Activated T-cell treated with anti-CD3 and anti-CD28 coated beads, Interleukin-2, amount 50 U/mL, for 1 hour (primary cell): ENCODE measurements around the gene STAG1.
"Not testable (repeated sequence)": the region's sequence is repeated elsewhere in the genome, so short reads cannot be mapped to it uniquely, and the experiment has no call there.

Experiments used
- DNase-seq: peaks from one replicate; pipeline ENCODE4 v3.0.0-alpha.2; 2020

STAG1 gene

DNA sequence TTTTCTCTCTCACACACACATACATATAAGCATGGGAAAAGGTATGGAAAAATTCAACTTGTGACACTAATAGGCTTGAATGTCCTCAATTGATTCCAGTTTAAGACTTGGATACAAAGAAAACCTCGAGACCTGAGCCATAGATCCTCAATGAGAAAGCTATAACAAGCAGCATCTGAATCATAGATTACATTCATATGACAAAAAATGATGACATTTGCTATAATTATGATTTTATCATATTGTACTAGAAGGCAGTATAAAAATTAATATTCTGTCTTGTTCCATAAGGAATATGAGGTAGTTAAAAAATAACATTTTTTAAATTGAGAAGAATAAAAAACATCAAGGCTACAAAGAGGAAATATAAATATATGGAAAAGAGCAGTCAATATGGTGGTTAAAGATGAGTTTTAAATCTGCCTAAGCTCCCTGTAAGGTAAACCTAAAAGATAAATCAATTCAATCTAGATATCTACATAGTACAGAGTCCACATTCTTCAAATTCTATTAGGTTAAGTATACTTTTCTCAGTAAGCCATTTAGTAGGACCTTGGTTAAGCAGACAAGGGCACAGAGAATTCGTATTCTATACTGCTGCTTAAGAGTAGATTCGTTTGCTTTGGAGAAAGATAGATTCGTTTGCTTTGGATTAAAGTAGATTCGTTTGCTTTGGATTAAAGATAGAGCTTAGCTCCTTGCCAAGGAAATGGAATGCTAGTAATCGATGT is 175.7 kb downstream of the STAG1 start:
- DNase-seq: no peak

DNA sequence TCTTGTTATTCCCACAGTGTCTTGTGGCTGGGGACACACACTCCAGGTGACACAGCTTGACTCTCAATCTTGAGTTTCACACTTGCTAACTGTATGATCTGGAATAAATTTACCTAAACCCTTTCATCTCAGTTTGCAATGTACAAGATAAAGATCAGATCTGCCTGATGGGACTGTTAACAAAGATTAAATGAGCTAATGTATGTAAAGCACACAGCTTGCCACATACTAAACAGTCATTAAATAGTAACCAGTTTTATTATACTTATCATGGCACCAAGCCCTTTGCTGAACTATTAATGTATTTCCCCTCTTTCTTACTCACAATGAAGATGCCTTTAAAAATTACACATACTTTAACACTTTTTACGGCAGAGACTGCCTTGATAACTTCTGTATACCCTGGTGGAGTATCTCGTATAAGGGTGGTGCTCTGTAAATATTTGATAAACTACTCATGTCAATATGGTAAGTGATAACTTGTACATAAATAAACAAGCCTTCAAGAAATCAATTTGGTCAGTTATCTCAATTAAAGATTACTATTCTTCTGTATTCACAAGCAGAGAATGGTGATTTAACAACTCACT is 184.5 kb downstream of the STAG1 start:
- no peak for DNase-seq

DNA sequence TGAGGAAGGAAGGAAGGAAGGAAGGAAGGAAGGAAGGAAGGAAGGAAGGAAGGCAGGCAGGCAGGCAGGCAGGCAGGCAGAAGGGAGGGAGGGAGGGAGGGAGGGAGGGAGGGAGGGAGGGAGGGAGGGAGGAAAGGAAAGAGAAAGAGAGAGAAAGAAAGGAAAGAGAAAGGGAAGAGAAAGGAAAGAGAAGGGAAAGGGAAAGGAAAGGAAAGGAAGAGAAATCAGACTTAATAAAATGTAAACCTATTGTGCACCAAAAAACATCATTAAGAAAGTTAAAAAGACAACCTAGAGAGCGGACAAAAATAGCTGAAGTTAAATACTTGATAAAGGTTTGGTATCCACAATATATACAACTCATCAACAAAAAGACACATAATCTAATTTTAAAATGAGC is 187.2 kb downstream of the STAG1 start:
- DNase-seq: not testable (repeated sequence)

GRCh38 chr3:136562026-136562425 is 190.2 kb downstream of the STAG1 start:
- no peak for DNase-seq

- no peak for DNase-seq
Measured at GRCh38 chr3:136559896-136560295, 192.3 kb downstream of the STAG1 start.

- DNase-seq: not testable (repeated sequence)
Measured at GRCh38 chr3:136549461-136549860, 202.7 kb downstream of the STAG1 start.

DNA sequence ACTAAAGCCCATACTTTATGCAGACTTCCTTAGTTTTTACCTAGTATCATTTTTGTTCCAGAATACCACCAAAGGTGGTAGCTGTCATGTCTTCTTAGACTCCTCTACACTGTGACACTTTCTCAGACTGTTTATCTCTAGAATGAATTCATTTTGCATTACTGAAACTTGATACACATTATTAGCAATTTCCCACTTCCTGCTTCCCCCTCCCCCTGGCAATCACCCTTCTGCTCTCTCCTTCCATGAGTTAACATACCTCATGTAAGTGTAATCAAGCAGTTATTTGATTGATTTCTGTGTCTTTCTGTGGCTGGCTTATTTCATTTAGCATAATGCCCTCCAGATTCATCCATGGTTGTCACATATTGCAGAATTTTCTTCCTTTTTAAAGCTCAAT is 204.9 kb downstream of the STAG1 start:
- DNase-seq: no peak

DNA sequence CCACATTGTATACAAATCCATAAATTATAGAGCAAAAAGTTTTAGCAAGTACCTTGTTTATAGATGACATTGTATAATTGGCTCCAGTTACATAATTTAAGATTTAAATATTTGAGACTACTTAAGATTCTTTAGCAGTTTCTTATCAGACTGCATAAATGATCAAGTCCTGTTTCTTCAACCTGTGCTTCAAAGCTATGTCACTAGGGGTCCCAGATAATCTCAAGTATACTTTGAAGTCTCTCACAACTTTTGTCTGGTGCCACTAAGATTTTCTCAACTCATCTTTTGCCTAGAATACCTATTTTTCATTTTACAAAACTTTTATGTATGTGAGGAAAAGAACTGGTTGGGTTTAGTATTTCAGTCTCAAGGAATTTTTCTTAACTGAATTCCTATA is 205.5 kb downstream of the STAG1 start:
- DNase-seq: no peak

DNA sequence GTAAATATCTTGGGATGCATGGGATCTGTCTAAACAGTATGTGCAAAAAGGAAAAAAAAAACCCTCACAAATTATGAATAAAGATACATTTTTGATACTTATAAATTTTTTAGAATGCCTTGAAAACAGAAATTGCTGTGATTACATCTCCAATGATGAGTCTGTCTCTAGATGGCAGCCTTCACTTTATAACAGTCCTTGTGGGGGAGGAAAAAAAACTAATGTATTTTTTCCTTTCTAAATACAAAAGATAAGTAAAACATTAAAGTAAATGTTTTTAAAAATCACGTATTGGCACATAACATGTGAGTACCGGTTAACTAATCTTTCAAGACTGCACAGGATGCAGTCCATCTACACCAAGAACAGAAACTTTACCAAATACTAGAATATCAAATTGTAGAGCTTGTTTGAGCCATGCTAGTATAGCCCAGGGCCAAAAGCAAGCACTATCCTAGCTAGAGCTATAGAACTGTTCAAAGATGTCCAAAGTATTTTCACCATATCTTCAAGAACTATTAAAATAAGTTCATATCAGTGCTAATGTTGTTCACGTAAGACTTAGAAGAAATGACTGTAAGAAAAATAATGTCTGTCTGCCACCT is 206.4 kb downstream of the STAG1 start:
- no peak for DNase-seq

DNA sequence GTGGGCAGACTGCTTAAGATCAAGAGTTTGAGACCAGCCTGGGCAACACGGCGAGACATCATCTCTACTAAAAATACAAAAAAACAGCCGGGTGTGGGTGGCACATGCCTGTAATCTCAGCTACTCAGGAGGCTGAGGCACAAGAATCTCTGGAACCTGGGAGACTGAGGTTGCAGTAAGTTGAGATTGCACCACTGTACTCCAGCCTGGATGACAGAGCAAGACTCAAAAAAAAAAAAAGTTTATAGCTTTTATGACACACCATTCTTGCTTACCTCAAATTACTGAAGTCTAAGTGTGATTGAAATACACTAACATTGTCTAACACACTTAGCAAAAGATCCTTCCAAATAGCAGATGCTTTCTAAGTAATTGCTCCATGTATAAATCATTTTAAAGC is 207.6 kb downstream of the STAG1 start:
- DNase-seq: no peak

GRCh38 chr3:136543385-136543784 is 208.8 kb downstream of the STAG1 start:
- DNase-seq: no peak

DNA sequence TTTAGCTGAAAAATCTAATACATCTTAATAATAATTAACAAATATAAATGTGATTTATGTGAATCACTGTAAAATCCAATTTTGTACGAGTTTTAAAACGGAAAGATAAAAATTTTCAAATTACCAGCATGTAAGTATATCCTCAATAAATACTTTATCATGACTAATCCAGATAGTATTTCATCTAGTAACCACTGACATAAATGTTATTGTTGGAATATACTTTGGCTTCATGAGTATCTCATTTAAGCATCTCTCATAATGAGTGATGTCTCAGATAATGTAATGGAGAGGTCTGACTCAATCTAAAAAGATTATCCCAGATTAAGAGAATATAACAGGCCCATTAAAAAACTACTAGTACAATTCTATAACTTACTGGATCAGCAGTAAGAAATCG is 216.3 kb downstream of the STAG1 start:
- DNase-seq: no peak

GRCh38 chr3:136532766-136533165 is 219.4 kb downstream of the STAG1 start:
- DNase-seq: no peak

DNA sequence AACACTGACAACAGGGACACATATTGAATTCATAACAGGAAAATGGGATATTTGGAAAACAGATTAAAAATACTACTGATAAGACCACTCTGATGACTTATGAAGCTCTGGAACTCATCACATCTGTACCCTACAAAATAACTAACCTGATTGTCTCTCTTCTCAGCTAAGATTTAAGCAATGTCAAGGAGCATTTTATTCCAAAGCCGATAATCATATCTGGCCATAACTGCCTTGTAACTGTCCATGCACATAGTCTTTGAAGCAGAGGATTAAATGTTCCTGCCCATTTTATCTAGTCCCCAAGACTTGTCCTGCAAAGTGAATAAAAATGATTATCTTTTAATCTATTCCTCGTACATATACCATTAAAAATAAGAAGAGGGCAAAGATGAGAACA is 234.1 kb downstream of the STAG1 start:
- DNase-seq: no peak

GRCh38 chr3:136516656-136517055 is 235.5 kb downstream of the STAG1 start:
- DNase-seq: no peak

- no peak for DNase-seq
Measured at GRCh38 chr3:136516095-136516494, 236.1 kb downstream of the STAG1 start.

DNA sequence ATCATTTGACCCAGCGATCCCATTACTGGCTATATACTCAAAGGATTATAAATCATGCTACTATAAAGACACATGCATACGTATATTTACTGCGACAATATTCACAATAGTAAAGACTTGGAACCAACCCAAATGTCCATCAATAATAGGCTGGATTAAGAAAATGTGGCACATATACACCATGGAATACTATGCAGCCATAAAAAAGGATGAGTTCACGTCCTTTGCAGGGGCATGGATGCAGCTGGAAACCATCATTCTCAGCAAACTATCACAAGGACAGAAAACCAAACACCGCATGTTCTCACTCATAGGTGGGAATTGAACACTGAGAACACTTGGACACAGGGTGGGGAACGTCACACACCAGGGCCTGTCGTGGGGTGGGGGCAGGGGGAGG is 237.6 kb downstream of the STAG1 start:
- not testable (repeated sequence) for DNase-seq

DNA sequence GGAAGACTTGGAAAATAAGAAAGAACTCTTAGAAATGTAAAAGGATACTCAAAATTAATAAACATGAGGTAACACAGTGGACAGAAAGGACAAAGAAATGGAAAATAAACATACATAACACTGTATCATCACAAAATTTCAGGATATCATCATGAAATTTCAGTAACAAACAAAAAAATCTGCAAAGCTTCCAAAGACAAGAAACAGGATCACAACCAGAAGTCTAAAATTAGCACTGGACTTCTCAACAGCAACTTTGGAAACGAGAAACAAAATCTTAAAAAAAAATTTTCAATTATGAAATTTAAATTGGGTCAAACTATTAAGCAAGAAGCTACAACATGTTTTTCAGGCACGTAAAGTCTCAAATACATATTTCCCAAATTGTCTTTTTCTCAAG is 238.8 kb downstream of the STAG1 start:
- DNase-seq: no peak

DNA sequence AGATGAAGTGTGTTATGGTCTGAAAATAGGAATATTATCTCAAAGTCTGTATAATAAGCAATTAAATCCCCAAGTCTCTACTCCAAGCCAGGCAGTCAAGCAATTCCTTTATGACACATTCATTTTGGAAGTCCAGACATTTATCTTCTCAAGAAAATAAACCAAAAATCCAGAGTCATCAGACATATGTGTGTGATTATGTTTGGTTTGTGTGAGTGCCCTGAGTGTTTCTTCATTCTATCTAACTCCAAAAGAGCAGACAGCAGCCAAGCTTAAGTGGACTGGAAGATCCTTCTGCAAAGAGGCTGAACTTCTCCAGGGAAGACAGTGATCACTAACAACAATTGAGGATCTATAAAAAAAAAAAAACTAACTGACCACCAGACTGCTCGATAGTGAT is 239.8 kb downstream of the STAG1 start:
- no peak for DNase-seq

GRCh38 chr3:136505676-136506075 is 246.5 kb downstream of the STAG1 start:
- no peak for DNase-seq

GRCh38 chr3:136503056-136503455 is 249.1 kb downstream of the STAG1 start:
- no peak for DNase-seq

- no peak for DNase-seq
Measured at GRCh38 chr3:136498919-136499447, 253.2 kb downstream of the STAG1 start.

DNA sequence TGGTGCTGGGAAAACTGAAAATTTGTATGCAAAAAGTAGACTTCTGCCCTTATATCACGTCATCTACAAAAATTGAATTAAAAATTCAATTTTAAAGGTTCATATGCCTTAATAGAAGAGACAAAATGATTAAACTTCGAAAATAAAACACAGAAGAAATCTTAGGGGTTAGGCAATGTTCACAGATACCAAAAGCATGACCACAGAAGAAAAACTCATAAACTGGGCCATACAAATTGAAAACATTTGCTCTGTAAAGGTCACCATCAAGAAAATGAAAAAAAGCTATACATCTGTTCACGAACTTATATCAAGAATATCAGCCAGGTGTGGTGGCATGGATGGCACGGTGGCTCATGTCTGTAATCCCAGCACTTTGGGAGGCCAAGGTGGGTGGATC is 257.0 kb downstream of the STAG1 start:
- no peak for DNase-seq
